Stimulated activated CD4-positive, alpha-beta T cell treated with anti-CD3 and anti-CD28 coated beads, Interleukin-12 subunit alpha, Interleukin-12 subunit beta, amount 100 ng/mL, for 24 hours (primary cell): Measurements from ENCODE around the gene GPR157.

Source experiments
- DNase-seq, 2 experiments: peaks; one replicate each; pipeline ENCODE4 v3.0.0-alpha.2; 2020; ENCODE audit warnings: low read depth in 2 of 2

Gene GPR157

GRCh38 chr1:9087411-9088125 is 41.3 kb downstream of the GPR157 start:
- DNase-seq = no peak

GRCh38 chr1:9086796-9087195 is 42.1 kb downstream of the GPR157 start:
- DNase-seq = no peak

- DNase-seq = no peak
Measured at GRCh38 chr1:9086045-9086444, 42.9 kb downstream of the GPR157 start.

GRCh38 chr1:9085306-9085940 is 43.5 kb downstream of the GPR157 start:
- DNase-seq = no peak

- DNase-seq = no peak
Measured at GRCh38 chr1:9084906-9085305, 44.0 kb downstream of the GPR157 start.

GRCh38 chr1:9081473-9081872 is 47.4 kb downstream of the GPR157 start:
- no peak for DNase-seq

GRCh38 chr1:9080705-9081291 is 48.1 kb downstream of the GPR157 start:
- no peak for DNase-seq

GRCh38 chr1:9079988-9080704 is 48.8 kb downstream of the GPR157 start:
- DNase-seq = no peak

GRCh38 chr1:9078752-9079500 is 50.0 kb downstream of the GPR157 start:
- no peak for DNase-seq

- DNase-seq = no peak
Measured at GRCh38 chr1:9078015-9078751, 50.7 kb downstream of the GPR157 start.

GRCh38 chr1:9075022-9075421 is 53.9 kb downstream of the GPR157 start:
- DNase-seq = no peak

GRCh38 chr1:9073143-9073542 is 55.8 kb downstream of the GPR157 start:
- DNase-seq = no peak

GRCh38 chr1:9071554-9072235 is 57.2 kb downstream of the GPR157 start:
- DNase-seq = no peak

GRCh38 chr1:9070486-9070885 is 58.4 kb downstream of the GPR157 start:
- DNase-seq = no peak

GRCh38 chr1:9069326-9070100 is 59.4 kb downstream of the GPR157 start, which contains the start of gene SLC2A5:
SLC2A5 (minus strand) TSS chr1:9069635; CDS start chr1:9069536, 99 bp downstream.
- no peak for DNase-seq

- DNase-seq = no peak
Measured at GRCh38 chr1:9068981-9069325, 59.9 kb downstream of the GPR157 start.

GRCh38 chr1:9066945-9067807 is 61.7 kb downstream of the GPR157 start:
- DNase-seq = no peak

GRCh38 chr1:9065213-9065751 is 63.6 kb downstream of the GPR157 start:
- no peak for DNase-seq
